Muscle of leg (tissue), 11 donors: Measurements from ENCODE around the gene DLG2. TPM values are rescaled to one million over a fixed set of nuclear protein-coding genes. Genes with fewer than 3 reads are reported as not detected.
A peak's percentile ranks its signal among the peaks of the same experiment; 100 is the strongest.

Experiments used
- DNase-seq: peaks from one replicate; pipeline ENCODE4 v3.0.0; 2013
- H3K27ac ChIP-seq: one replicate; pipeline ENCODE4 v1.5.1; 2013; ENCODE audit warnings: mild to moderate bottlenecking, low read length, control low read depth
- H3K27me3 ChIP-seq: one replicate; pipeline ENCODE4 v1.6.1; 2013; ENCODE audit warnings: low read length; ENCODE audit not compliant: control insufficient read depth, insufficient read depth
- H3K36me3 ChIP-seq: one replicate; pipeline ENCODE4 v1.6.1; 2013; ENCODE audit warnings: low read length; ENCODE audit not compliant: control insufficient read depth, insufficient read depth
- H3K4me1 ChIP-seq: one replicate; pipeline ENCODE4 v1.6.1; 2013; ENCODE audit warnings: low read length; ENCODE audit not compliant: control insufficient read depth, insufficient read depth
- H3K4me3 ChIP-seq: one replicate; pipeline ENCODE4 v1.5.1; 2013; ENCODE audit warnings: low read length, control low read depth
- H3K9me3 ChIP-seq: replicated peaks from 2 replicates; pipeline ENCODE4 v1.6.1; 2013; ENCODE audit warnings: low read depth, low read length; ENCODE audit not compliant: control insufficient read depth
- WGBS: methylation state at CpG from one replicate; pipeline ENCODE4 v1.1.5; 2013; ENCODE audit warnings: missing lambda C conversion rate; ENCODE audit not compliant: insufficient coverage; 5-methylcytosine and 5-hydroxymethylcytosine counted together
- polyA plus RNA-seq, 8 donors: library from polyadenylated mRNA; unstranded; fragments of 120-200 nt; gene quantifications; one replicate each; pipeline versions ENCODE4 v1.2.1 to v1.2.3, GENCODE V29; 2013; ENCODE audit warnings: inconsistent platforms in 1 of 8, low replicate concordance in 1 of 8; ENCODE audit not compliant: insufficient read length in 8 of 8, insufficient read depth in 1 of 8
- total RNA-seq: library from RNA; stranded (reverse); fragments of 120-200 nt; gene quantifications from one replicate; pipeline ENCODE4 v1.2.4, GENCODE V29; 2013

The DLG2 gene
- total and polyA plus RNA-seq, 9 donors, result 6.4 to 19.3 (median 11.0) TPM

DNA sequence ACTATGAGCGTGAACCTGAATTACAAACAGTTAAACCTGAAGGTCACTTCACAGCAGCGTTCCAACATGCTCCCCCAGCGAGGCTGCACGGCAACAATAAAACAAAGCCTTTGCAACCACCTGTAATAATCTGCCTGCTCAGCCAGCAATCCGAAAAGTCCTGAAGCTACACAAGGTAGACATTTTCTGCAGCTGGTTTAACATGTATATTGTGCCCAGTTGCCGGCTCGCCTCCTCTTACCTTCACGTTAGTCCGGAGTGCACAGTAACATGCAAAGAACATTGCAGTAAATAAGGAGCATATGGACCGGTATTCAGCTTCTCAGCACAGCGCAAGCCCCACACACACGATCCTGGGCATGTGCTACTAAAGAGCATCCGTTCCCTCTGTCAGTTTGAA, 704.3 kb downstream of the DLG2 start:
- no peaks in the 10 kb centered on the region for H3K36me3 ChIP-seq
- H3K27me3 ChIP-seq, result no peaks in the 10 kb centered on the region
- no peak overlapping the region for H3K27ac ChIP-seq
- peak; percentile 13 for DNase-seq
- H3K4me1 ChIP-seq, result peaks cover 9% of the 10 kb centered on the region
- peak overlapping the region; percentile 15 for H3K4me3 ChIP-seq
- H3K9me3 ChIP-seq, result no peaks in the 10 kb centered on the region
- WGBS, result 10% methylated on average over 11 of the region's 13 CpGs

DNA sequence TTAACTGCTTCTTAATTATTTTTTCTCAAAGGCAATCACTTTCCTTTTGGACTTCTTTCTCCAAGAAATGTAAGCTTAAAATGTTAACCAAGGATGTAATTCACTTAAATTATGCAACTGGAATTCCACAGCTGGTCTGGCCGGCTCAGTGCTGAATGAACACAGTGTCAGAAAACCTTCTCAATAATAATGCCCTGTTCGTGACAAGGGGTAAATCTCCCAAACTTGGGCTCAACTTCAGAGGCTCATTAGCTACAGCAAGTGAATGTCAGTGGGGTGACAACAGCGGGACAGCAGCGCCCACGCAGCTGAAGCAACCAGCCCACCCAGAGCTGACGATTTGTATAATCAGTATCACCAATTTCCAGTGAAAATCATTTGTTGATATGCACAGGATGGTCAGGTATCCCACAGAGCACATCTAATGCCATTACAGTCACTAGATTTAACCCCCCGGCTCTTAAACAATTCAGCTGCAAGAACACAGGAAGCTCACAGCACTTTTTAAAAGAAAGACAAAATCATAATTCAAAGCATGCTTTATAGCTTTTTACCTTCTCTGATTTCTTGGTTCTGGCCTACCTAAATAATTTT, 704.8 kb downstream of the DLG2 start:
- Histone ChIP-seq H3K4me1 (peaks cover 9% of the 10 kb centered on the region), H3K36me3 (no peaks in the 10 kb centered on the region), H3K27ac (no peak overlapping the region), H3K9me3 (no peaks in the 10 kb centered on the region), H3K4me3 (no peak overlapping the region), H3K27me3 (no peaks in the 10 kb centered on the region)
- DNase-seq, result peak; percentile 21
- 8% methylated on average over 5 of the region's 7 CpGs for WGBS

DNA sequence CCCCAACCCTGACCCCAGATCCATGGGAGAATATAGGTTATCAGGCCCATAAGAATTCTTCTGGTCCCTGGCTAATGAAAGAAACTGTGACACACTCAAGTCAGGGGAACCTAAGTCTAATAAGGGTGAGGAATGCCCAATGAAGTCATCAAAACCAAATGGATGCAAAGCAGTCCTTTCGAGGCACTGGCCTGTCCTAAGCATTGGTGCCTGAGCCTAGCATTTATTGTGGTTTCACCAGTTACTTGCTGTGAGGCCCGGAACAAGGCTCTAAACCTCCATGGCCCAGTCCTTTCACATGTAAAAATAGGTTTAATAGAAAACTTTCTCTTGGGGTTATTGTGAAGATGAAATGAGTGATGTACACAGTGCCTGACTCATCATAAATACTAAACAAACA, 712.6 kb downstream of the DLG2 start:
- H3K36me3 ChIP-seq, result no peaks in the 10 kb centered on the region
- no peaks in the 10 kb centered on the region for H3K27me3 ChIP-seq
- 100% methylated on average over 1 of the region's 2 CpGs for WGBS
- H3K9me3 ChIP-seq, result no peaks in the 10 kb centered on the region
- no peak overlapping the region for H3K4me3 ChIP-seq
- no peak for DNase-seq
- H3K4me1 ChIP-seq, result no peaks in the 10 kb centered on the region
- H3K27ac ChIP-seq, result no peak overlapping the region

DNA sequence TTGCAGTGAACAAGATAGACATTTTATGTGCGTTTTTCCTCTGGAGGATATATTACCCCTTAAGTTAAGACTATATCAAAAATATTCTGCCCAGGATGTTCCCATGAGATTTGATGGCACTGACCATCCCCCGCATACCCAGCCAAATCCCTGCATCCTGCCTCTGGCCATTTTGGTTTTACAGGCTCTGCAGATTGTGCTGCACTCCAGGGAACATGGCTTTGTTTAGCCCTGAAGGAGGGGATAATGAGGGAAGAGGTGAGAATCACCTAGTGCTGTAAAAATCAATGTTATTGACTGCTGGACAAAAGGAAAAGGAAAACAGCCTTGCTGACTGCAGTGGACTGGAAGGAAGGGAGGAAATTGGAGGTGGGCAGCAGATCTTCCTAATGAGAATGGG, 717.4 kb downstream of the DLG2 start:
- no peaks in the 10 kb centered on the region for H3K9me3 ChIP-seq
- WGBS, result 88% methylated on average over 1 of the region's 2 CpGs
- no peaks in the 10 kb centered on the region for H3K36me3 ChIP-seq
- no peak overlapping the region for H3K27ac ChIP-seq
- H3K27me3 ChIP-seq, result no peaks in the 10 kb centered on the region
- no peak for DNase-seq
- H3K4me1 ChIP-seq, result no peaks in the 10 kb centered on the region
- no peak overlapping the region for H3K4me3 ChIP-seq

DNA sequence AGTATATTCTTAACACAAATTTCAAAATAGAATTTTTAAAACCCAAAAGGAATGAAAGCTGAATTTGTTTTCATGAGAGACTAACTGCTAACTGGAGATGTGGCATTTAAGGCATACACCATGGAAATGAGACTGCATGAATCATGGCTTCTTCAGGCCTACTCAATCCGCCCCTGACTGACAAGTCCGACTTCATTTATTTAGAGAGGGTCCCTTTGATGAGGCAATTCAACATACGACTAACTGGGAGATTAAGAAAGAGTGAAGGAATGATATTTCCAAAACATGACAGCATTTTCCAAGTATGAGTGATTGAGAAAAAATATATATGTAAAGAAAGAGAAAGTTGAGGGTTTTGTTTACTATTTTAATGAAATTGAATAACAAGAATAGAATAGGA, 720.1 kb downstream of the DLG2 start:
- DNase-seq, result no peak
- WGBS, result no CpG with 5 or more reads among the region's 3 CpGs

DNA sequence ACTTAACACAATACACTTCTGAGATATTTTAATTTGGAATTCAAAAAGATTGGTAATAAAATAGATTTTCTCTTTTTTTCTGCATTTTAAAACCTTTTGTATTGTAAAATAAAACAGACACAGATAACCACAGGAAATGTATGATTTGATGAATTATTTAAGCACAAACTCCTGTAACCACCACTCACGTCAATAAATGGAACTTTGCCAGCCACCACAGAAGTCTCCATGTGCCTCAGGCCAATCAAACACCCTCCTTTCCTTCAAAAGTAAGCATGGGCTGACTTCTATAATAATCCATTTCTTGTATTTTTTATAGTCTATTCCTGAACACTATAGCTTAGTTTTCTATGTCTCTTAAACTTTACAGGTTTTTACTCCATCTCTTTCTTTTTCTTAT, 721.7 kb downstream of the DLG2 start:
- Histone ChIP-seq H3K27me3 (no peaks in the 10 kb centered on the region), H3K4me1 (peaks cover 2% of the 10 kb centered on the region), H3K4me3 (no peak overlapping the region), H3K27ac (no peak overlapping the region), H3K9me3 (no peaks in the 10 kb centered on the region), H3K36me3 (no peaks in the 10 kb centered on the region)
- no CpG with 5 or more reads among the region's 1 CpG for WGBS
- no peak for DNase-seq

More for the DNA sequence above, 720.1 kb downstream of the DLG2 start:
- no peaks in the 10 kb centered on the region for H3K27me3 ChIP-seq
- no peak overlapping the region for H3K27ac ChIP-seq
- no peak overlapping the region for H3K4me3 ChIP-seq
- H3K36me3 ChIP-seq, result no peaks in the 10 kb centered on the region
- no peaks in the 10 kb centered on the region for H3K9me3 ChIP-seq
- H3K4me1 ChIP-seq, result peaks cover 2% of the 10 kb centered on the region

DNA sequence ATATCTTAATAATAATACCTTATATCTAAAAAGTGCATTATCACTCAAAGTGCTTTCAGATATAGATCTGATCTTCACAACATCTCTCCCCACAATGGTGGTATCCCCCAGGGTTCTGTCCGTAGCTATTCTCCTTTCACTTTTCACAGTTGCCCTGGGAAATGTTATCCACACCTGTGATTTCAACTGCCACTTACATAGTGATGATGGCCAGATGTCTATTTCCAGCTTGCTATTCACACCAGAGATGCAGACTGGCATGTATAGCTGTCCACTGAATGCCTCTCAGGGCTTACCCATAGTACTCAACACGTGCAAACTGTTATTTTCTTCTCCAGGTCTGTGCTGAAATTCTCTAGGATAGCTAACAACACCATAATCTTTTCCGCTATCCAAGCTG, 724.7 kb downstream of the DLG2 start:
- H3K4me1 ChIP-seq, result peaks cover 2% of the 10 kb centered on the region
- H3K27me3 ChIP-seq, result no peaks in the 10 kb centered on the region
- peak; percentile 24 for DNase-seq
- H3K27ac ChIP-seq, result no peak overlapping the region
- no peaks in the 10 kb centered on the region for H3K9me3 ChIP-seq
- no peak overlapping the region for H3K4me3 ChIP-seq
- no peaks in the 10 kb centered on the region for H3K36me3 ChIP-seq
- 33% methylated on average over 3 of the region's 3 CpGs for WGBS

DNA sequence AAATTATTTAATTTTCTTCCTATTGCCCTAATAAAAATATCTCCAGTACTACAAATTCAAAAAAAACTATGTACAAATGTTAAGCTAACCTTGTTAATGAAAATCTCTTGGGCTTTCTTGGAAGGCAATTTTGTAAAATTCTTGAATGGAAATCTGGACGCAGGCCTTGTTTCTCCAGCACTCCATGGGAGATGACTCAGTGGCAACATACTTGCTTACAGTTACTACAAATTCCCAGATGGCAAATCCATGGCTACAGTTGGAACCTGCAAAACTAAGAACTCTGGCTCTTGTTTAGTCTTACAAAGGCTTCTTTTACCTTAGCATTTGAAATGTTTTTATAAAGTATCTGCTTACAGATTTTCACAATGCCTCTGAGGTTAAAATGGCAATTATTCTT, 725.2 kb downstream of the DLG2 start:
- no peak overlapping the region for H3K27ac ChIP-seq

GRCh38 chr11:84899740-84900139, 727.4 kb downstream of the DLG2 start:
- H3K27me3 ChIP-seq, result no peaks in the 10 kb centered on the region
- H3K27ac ChIP-seq, result no peak overlapping the region
- H3K4me1 ChIP-seq, result peaks cover 2% of the 10 kb centered on the region
- H3K36me3 ChIP-seq, result no peaks in the 10 kb centered on the region
- no peak overlapping the region for H3K4me3 ChIP-seq
- DNase-seq, result no peak
- no peaks in the 10 kb centered on the region for H3K9me3 ChIP-seq

More for the DNA sequence above, 725.2 kb downstream of the DLG2 start:
- H3K9me3 ChIP-seq, result no peaks in the 10 kb centered on the region
- no peaks in the 10 kb centered on the region for H3K36me3 ChIP-seq
- H3K4me3 ChIP-seq, result no peak overlapping the region
- H3K27me3 ChIP-seq, result no peaks in the 10 kb centered on the region
- H3K4me1 ChIP-seq, result peaks cover 2% of the 10 kb centered on the region
- no CpG with 5 or more reads among the region's 1 CpG for WGBS
- peak; percentile 91 for DNase-seq

GRCh38 chr11:84899134-84899533, 728.0 kb downstream of the DLG2 start:
- H3K4me1 ChIP-seq, result peaks cover 2% of the 10 kb centered on the region
- no peaks in the 10 kb centered on the region for H3K36me3 ChIP-seq
- H3K4me3 ChIP-seq, result no peak overlapping the region
- no peaks in the 10 kb centered on the region for H3K27me3 ChIP-seq
- WGBS, result no CpG with 5 or more reads among the region's 2 CpGs
- H3K27ac ChIP-seq, result no peak overlapping the region
- no peak for DNase-seq
- H3K9me3 ChIP-seq, result no peaks in the 10 kb centered on the region

- 100% methylated on average over 1 of the region's 2 CpGs for WGBS
- Histone ChIP-seq H3K4me1 (peaks cover 3% of the 10 kb centered on the region), H3K36me3 (no peaks in the 10 kb centered on the region), H3K4me3 (no peak overlapping the region), H3K27me3 (no peaks in the 10 kb centered on the region), H3K9me3 (no peaks in the 10 kb centered on the region), H3K27ac (no peak overlapping the region)
- DNase-seq, result no peak
Observed at GRCh38 chr11:84894666-84895065, 732.5 kb downstream of the DLG2 start.
